Peyer's patch (tissue), 4 donors: ENCODE data around the gene DNMT1.

Experiments
- CTCF ChIP-seq, 6 experiments: fragments of 450-650 bp in 4 of 6; fragments of 200-600 bp in 2 of 6; sonication (generic) in 1 of 6; IDR thresholded peaks; one replicate each; pipeline ENCODE4 v1.5.1; 2017 to 2019; ENCODE audit warnings: antibody characterized with exemption in 6 of 6, mild to moderate bottlenecking in 3 of 6, moderate library complexity in 1 of 6
- POLR2A ChIP-seq, 2 donors: fragments of 450-650 bp; IDR thresholded peaks; one replicate each; pipeline ENCODE4 v1.5.1; 2017; ENCODE audit warnings: antibody characterized with exemption in 2 of 2, mild to moderate bottlenecking in 2 of 2, moderate library complexity in 2 of 2

- TF ChIP-seq POLR2A (IDR thresholded peaks at IDR 0.05) (no peak), CTCF (IDR thresholded peaks at IDR 0.05) (no peak)
Observed at GRCh38 chr19:10143681-10144080, 51.1 kb downstream of the DNMT1 start.
